Liver (tissue), 9 donors: ENCODE measurements around the gene NIPAL3. TPM values are rescaled to one million over a fixed set of nuclear protein-coding genes. Genes with fewer than 3 reads are reported as not detected.

Experiments
- DNase-seq: peaks from one replicate; pipeline ENCODE4 v3.0.0-alpha.2; 2017; ENCODE audit warnings: low spot score
- H3K27ac ChIP-seq, 2 donors: one replicate each; pipeline ENCODE4 v1.7.0; 2013; ENCODE audit warnings: inconsistent platforms in 2 of 2, low read length in 2 of 2, control low read depth in 1 of 2, low read depth in 1 of 2, mild to moderate bottlenecking in 1 of 2
- H3K27me3 ChIP-seq, 4 donors: one replicate each; pipeline versions ENCODE4 v1.6.1 to v1.7.0; 2013; ENCODE audit warnings: low read length in 3 of 4, inconsistent platforms in 1 of 4, mild to moderate bottlenecking in 1 of 4, moderate library complexity in 1 of 4; ENCODE audit not compliant: control insufficient read depth in 4 of 4, insufficient read depth in 4 of 4
- H3K36me3 ChIP-seq, 4 donors: one replicate each; pipeline versions ENCODE4 v1.6.1 to v1.7.0; 2013; ENCODE audit warnings: low read length in 3 of 4, mild to moderate bottlenecking in 3 of 4, low read depth in 1 of 4, moderate library complexity in 1 of 4; ENCODE audit not compliant: control insufficient read depth in 4 of 4, insufficient read depth in 3 of 4
- H3K4me1 ChIP-seq, 4 donors: one replicate each; pipeline versions ENCODE4 v1.6.1 to v1.7.0; 2013; ENCODE audit warnings: low read length in 3 of 4, mild to moderate bottlenecking in 3 of 4, moderate library complexity in 1 of 4; ENCODE audit not compliant: control insufficient read depth in 4 of 4, insufficient read depth in 4 of 4
- H3K4me3 ChIP-seq, 3 donors: one replicate each; pipeline versions ENCODE4 v1.6.1 to v1.7.0; 2013; ENCODE audit warnings: low read length in 3 of 3, control low read depth in 1 of 3, low read depth in 1 of 3, mild to moderate bottlenecking in 1 of 3
- H3K9ac ChIP-seq, 2 donors: one replicate each; pipeline ENCODE4 v1.7.0; 2013; ENCODE audit warnings: low read length in 2 of 2, mild to moderate bottlenecking in 2 of 2, moderate library complexity in 2 of 2, control low read depth in 1 of 2, low read depth in 1 of 2
- H3K9me3 ChIP-seq, 4 donors: one replicate each; pipeline versions ENCODE4 v1.6.1 to v1.7.0; 2013; ENCODE audit warnings: low read length in 3 of 4; ENCODE audit not compliant: control insufficient read depth in 4 of 4
- CTCF ChIP-seq: fragments of 150-350 bp; IDR thresholded peaks from 2 replicates; pipeline ENCODE4 v1.5.1; 2017; ENCODE audit warnings: improper control_type of control experiment, low read depth, low read length; ENCODE audit not compliant: missing input control
- EGR1 ChIP-seq, 2 donors: IDR thresholded peaks; 2 replicates each; pipeline ENCODE4 v1.6.1; 2016 to 2018; ENCODE audit warnings: antibody characterized with exemption in 2 of 2, low read depth in 2 of 2
- FOXA1 ChIP-seq: IDR thresholded peaks from 2 replicates; pipeline ENCODE4 v1.6.1; 2016; ENCODE audit warnings: antibody characterized with exemption
- FOXA2 ChIP-seq: IDR thresholded peaks from 2 replicates; pipeline ENCODE4 v1.6.1; 2016; ENCODE audit warnings: antibody characterized with exemption
- GABPA ChIP-seq, 2 donors: IDR thresholded peaks in 1 of 2; conservative IDR thresholded peaks in 1 of 2; 2 replicates each; pipeline ENCODE4 v1.6.1; 2016; ENCODE audit warnings: antibody characterized with exemption in 2 of 2, mild to moderate bottlenecking in 1 of 2, moderate library complexity in 1 of 2
- HNF4A ChIP-seq, 2 donors: conservative IDR thresholded peaks; 2 replicates each; pipeline ENCODE4 v1.6.1; 2016; ENCODE audit warnings: antibody characterized with exemption in 2 of 2, mild to moderate bottlenecking in 2 of 2
- HNF4G ChIP-seq: IDR thresholded peaks from 2 replicates; pipeline ENCODE4 v1.6.1; 2016; ENCODE audit warnings: antibody characterized with exemption
- MAX ChIP-seq: IDR thresholded peaks from 2 replicates; pipeline ENCODE4 v1.6.1; 2016; ENCODE audit warnings: antibody characterized with exemption
- NR2F2 ChIP-seq: IDR thresholded peaks from 2 replicates; pipeline ENCODE4 v1.6.1; 2016; ENCODE audit warnings: antibody characterized with exemption
- RAD21 ChIP-seq, 2 donors: IDR thresholded peaks; 2 replicates each; pipeline ENCODE4 v1.6.1; 2016; ENCODE audit warnings: antibody characterized with exemption in 2 of 2, mild to moderate bottlenecking in 2 of 2
- RXRA ChIP-seq, 2 donors: IDR thresholded peaks; 2 replicates each; pipeline ENCODE4 v1.6.1; 2017 to 2018; ENCODE audit warnings: antibody characterized with exemption in 2 of 2, mild to moderate bottlenecking in 1 of 2
- SP1 ChIP-seq: IDR thresholded peaks from 2 replicates; pipeline ENCODE4 v1.6.1; 2018; ENCODE audit warnings: antibody characterized with exemption, mild to moderate bottlenecking
- TAF1 ChIP-seq: conservative IDR thresholded peaks from 2 replicates; pipeline ENCODE4 v1.6.1; 2016; ENCODE audit warnings: antibody characterized with exemption, mild to moderate bottlenecking
- YY1 ChIP-seq: IDR thresholded peaks from 2 replicates; pipeline ENCODE4 v1.6.1; 2016; ENCODE audit warnings: antibody characterized with exemption, mild to moderate bottlenecking
- ZBTB33 ChIP-seq: IDR thresholded peaks from 2 replicates; pipeline ENCODE4 v1.6.1; 2016; ENCODE audit warnings: antibody characterized with exemption
- WGBS: extraction: QIAGEN DNeasy Blood & Tissue Kit; methylation state at CpG from one replicate; pipeline ENCODE4 v1.1.7; 2013; 5-methylcytosine and 5-hydroxymethylcytosine counted together
- polyA plus RNA-seq, 2 donors: library from polyadenylated mRNA; stranded (reverse) in 1 of 2; unstranded in 1 of 2; fragments of 200-250 nt in 1 of 2; fragments of >200 nt in 1 of 2; fragmentation: Nextera tagmentation in 1 of 2; extraction: Ambion mirVana in 1 of 2; gene quantifications; one replicate each; pipeline versions ENCODE4 v1.2.1 to v1.2.3, GENCODE V29; 2013 to 2015
- total RNA-seq, 2 donors: library from RNA; depleted of rRNA; stranded (reverse); fragments of >200 nt; gene quantifications; one replicate each; pipeline ENCODE4 v1.2.3, GENCODE V29; 2014
- TF ChIP-seq, protein P1 (sequence below): IDR thresholded peaks from 2 replicates; pipeline ENCODE4 v1.6.1; 2016; ENCODE audit warnings: antibody characterized with exemption
- donor health status: healthy.
- donor health status: healthy.
- donor health status: healthy.
- donor health status: healthy.
- donor health status: healthy.

The NIPAL3 gene
- total and polyA plus RNA-seq, 4 donors, result 3.0 to 12.0 (median 6.0) TPM

DNA sequence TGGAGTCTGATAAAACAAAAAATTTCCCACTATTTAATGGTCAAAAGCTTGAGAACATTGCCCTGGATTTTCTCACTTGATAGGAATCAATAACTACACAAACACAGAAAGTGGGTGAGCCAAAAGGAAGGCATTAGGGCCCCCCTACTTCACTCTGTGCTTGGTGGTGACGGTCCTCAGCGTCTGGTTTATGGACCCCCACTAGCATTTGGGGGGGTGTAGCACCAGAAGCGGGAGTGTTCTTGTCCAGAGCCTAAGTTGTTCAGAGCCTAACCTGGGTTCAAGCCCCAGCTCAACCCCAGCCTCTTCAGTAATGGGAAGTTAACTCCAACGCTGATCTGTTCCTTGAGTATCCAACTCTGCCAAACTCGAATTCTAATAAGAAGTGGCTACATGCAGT, 35.1 kb upstream of the NIPAL3 start:
- Histone ChIP-seq H3K36me3 (no peaks in the 10 kb centered on the region), H3K4me3 (no peak overlapping the region), H3K27ac (peak overlapping the region in 1 of 2 donors; percentile 8), H3K9ac (no peak overlapping the region), H3K27me3 (no peaks in the 10 kb centered on the region), H3K4me1 (peaks cover 4 to 16% (median 14%) of the 10 kb centered on the region in 4 donors), H3K9me3 (no peaks in the 10 kb centered on the region)
- TF ChIP-seq HNF4A (conservative IDR thresholded peaks at IDR 0.05), result no peak
- no peak for TF ChIP-seq YY1
- no peak for TF ChIP-seq ZBTB33
- no peak for TF ChIP-seq MAX
- no peak for TF ChIP-seq EGR1 (IDR thresholded peaks at IDR 0.05; ENCODE audit: low read depth in 2 of 2)
- no peak for TF ChIP-seq NR2F2
- TF ChIP-seq TAF1, result no peak
- 90% methylated on average over 5 of the region's 5 CpGs for WGBS
- DNase-seq, result no peak

DNA sequence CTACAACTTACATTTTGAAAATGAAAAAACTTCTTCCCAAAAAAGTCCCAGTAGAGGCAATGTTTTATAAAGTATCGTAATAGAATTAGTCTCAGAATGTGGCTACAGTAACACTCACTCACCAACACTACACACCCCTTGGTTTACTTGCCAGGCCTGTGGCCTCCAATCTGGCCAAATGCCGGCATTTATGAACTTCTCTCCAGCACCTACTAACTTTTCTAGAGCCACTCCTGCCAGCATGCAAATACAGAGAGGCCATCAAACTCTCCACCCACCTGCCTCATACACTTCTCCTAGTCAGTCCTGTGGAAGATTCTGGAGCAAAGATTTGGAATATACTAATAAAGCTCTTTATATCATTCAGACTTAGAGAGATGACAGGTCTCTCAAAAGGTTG, 34.3 kb upstream of the NIPAL3 start:
- Histone ChIP-seq H3K9me3 (no peaks in the 10 kb centered on the region), H3K9ac (no peak overlapping the region), H3K4me3 (no peak overlapping the region), H3K4me1 (peaks cover 4 to 16% (median 14%) of the 10 kb centered on the region in 4 donors), H3K36me3 (no peaks in the 10 kb centered on the region), H3K27ac (no peak overlapping the region), H3K27me3 (no peaks in the 10 kb centered on the region)
- TF ChIP-seq CTCF (no peak), TAF1 (no peak)
- DNase-seq, result no peak
- 61% methylated on average over 2 of the region's 2 CpGs for WGBS

GRCh38 chr1:24382165-24382577, 33.4 kb upstream of the NIPAL3 start:
- H3K36me3 ChIP-seq, result no peaks in the 10 kb centered on the region
- H3K27ac ChIP-seq, result no peak overlapping the region
- 90% methylated on average over 8 of the region's 8 CpGs for WGBS
- no peak overlapping the region for H3K4me3 ChIP-seq
- H3K27me3 ChIP-seq, result no peaks in the 10 kb centered on the region
- H3K4me1 ChIP-seq, result peaks cover 4 to 22% (median 18%) of the 10 kb centered on the region in 4 donors
- H3K9me3 ChIP-seq, result no peaks in the 10 kb centered on the region
- no peak overlapping the region for H3K9ac ChIP-seq
- DNase-seq, result no peak
- TF ChIP-seq MAX (no peak), HNF4A (conservative IDR thresholded peaks at IDR 0.05) (no peak), HNF4G (no peak), FOXA2 (no peak), GABPA (IDR thresholded peaks at IDR 0.05 in 1 of 2, conservative IDR thresholded peaks at IDR 0.05 in 1 of 2) (no peak), ZBTB33 (no peak), CTCF (no peak), SP1 (no peak), YY1 (no peak), RAD21 (IDR thresholded peaks at IDR 0.05) (no peak), TAF1 (no peak), EGR1 (IDR thresholded peaks at IDR 0.05; ENCODE audit: low read depth in 2 of 2) (no peak), RXRA (IDR thresholded peaks at IDR 0.05) (no peak), NR2F2 (no peak), FOXA1 (no peak)
- TF ChIP-seq, protein P1, sequence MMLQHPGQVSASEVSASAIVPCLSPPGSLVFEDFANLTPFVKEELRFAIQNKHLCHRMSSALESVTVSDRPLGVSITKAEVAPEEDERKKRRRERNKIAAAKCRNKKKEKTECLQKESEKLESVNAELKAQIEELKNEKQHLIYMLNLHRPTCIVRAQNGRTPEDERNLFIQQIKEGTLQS, result no peak
